Ishikawa (cell line): Measurements from ENCODE around the gene FCN3.

Experiments used
- CEBPB ChIP-seq: IDR thresholded peaks from 2 replicates; pipeline ENCODE4 v1.6.1; 2012
- CREB1 ChIP-seq: IDR thresholded peaks from 2 replicates; pipeline ENCODE4 v1.6.1; 2012; ENCODE audit warnings: low read depth
- EGR1 ChIP-seq: IDR thresholded peaks from 2 replicates; pipeline ENCODE4 v1.6.1; 2012
- EP300 ChIP-seq: IDR thresholded peaks from 2 replicates; pipeline ENCODE4 v1.6.1; 2012; ENCODE audit warnings: borderline replicate concordance
- FOXM1 ChIP-seq: IDR thresholded peaks from 2 replicates; pipeline ENCODE4 v1.6.1; 2012; ENCODE audit warnings: low read depth, borderline replicate concordance
- NFIC ChIP-seq: IDR thresholded peaks from 2 replicates; pipeline ENCODE4 v1.6.1; 2012
- RAD21 ChIP-seq: IDR thresholded peaks from 2 replicates; pipeline ENCODE4 v1.6.1; 2012; ENCODE audit warnings: low read depth
- TAF1 ChIP-seq: IDR thresholded peaks from 2 replicates; pipeline ENCODE4 v1.6.1; 2012; ENCODE audit warnings: low read depth, mild to moderate bottlenecking
- TCF12 ChIP-seq: IDR thresholded peaks from 2 replicates; pipeline ENCODE4 v1.6.1; 2012; ENCODE audit warnings: low read depth
- TEAD4 ChIP-seq: IDR thresholded peaks from 2 replicates; pipeline ENCODE4 v1.6.1; 2012
- YY1 ChIP-seq: IDR thresholded peaks from 2 replicates; pipeline ENCODE4 v1.6.1; 2012; ENCODE audit warnings: low read depth
- ZBTB7A ChIP-seq: IDR thresholded peaks from 2 replicates; pipeline ENCODE4 v1.6.1; 2012; ENCODE audit warnings: low read depth
- TF ChIP-seq, protein P1 (sequence below): IDR thresholded peaks from 2 replicates; pipeline ENCODE4 v1.6.1; 2012; ENCODE audit warnings: low read depth, mild to moderate bottlenecking
- TF ChIP-seq, protein P2 (sequence below): IDR thresholded peaks from 2 replicates; pipeline ENCODE4 v1.6.1; 2012
- TF ChIP-seq, protein P3 (sequence below): IDR thresholded peaks from 2 replicates; pipeline ENCODE4 v1.6.1; 2012

Gene FCN3

DNA sequence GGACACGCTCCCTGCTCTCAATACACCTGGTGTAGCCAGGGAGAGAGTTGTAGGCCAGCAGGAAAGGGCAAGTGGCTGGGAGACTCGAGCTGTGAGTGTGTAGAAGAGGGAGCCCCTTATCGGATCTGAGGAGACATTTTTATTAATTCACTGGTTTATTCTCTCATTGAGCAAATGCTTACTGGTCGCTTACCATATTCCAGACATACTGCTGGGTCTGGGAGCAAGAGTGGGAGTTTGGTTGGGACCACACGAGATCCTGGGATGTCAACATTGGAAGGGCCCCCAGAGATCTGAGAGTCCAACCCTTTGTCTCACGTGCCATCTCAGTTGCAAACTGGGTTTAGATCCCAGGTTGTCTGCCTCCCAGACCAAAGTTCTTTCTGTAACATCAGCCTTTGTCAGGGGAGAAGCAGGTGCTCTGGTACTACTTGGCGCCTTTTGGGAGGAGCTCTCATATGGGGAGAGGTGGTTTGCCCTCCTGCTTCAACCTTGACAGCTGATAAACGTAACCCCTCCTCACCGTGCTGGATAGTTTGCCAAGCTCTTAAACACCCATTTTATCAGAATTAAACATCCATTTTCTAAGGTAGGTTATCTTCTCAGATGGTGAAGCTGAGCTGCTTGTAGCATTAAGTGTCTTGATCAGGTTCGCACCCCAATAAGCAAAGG, 51.9 kb downstream of the FCN3 start:
- TF ChIP-seq, protein P1, sequence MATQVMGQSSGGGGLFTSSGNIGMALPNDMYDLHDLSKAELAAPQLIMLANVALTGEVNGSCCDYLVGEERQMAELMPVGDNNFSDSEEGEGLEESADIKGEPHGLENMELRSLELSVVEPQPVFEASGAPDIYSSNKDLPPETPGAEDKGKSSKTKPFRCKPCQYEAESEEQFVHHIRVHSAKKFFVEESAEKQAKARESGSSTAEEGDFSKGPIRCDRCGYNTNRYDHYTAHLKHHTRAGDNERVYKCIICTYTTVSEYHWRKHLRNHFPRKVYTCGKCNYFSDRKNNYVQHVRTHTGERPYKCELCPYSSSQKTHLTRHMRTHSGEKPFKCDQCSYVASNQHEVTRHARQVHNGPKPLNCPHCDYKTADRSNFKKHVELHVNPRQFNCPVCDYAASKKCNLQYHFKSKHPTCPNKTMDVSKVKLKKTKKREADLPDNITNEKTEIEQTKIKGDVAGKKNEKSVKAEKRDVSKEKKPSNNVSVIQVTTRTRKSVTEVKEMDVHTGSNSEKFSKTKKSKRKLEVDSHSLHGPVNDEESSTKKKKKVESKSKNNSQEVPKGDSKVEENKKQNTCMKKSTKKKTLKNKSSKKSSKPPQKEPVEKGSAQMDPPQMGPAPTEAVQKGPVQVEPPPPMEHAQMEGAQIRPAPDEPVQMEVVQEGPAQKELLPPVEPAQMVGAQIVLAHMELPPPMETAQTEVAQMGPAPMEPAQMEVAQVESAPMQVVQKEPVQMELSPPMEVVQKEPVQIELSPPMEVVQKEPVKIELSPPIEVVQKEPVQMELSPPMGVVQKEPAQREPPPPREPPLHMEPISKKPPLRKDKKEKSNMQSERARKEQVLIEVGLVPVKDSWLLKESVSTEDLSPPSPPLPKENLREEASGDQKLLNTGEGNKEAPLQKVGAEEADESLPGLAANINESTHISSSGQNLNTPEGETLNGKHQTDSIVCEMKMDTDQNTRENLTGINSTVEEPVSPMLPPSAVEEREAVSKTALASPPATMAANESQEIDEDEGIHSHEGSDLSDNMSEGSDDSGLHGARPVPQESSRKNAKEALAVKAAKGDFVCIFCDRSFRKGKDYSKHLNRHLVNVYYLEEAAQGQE, result no peak
- TF ChIP-seq TCF12, result no peak
- TF ChIP-seq FOXM1, result no peak
- no peak for TF ChIP-seq CEBPB
- no peak for TF ChIP-seq NFIC
- TF ChIP-seq EGR1, result no peak
- no peak for TF ChIP-seq YY1
- TF ChIP-seq, protein P2, sequence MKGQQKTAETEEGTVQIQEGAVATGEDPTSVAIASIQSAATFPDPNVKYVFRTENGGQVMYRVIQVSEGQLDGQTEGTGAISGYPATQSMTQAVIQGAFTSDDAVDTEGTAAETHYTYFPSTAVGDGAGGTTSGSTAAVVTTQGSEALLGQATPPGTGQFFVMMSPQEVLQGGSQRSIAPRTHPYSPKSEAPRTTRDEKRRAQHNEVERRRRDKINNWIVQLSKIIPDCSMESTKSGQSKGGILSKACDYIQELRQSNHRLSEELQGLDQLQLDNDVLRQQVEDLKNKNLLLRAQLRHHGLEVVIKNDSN, result no peak
- no peak for TF ChIP-seq ZBTB7A
- no peak for TF ChIP-seq TEAD4
- TF ChIP-seq, protein P3, sequence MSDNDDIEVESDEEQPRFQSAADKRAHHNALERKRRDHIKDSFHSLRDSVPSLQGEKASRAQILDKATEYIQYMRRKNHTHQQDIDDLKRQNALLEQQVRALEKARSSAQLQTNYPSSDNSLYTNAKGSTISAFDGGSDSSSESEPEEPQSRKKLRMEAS, result no peak
- no peak for TF ChIP-seq RAD21
- no peak for TF ChIP-seq TAF1
- TF ChIP-seq EP300, result no peak
- no peak for TF ChIP-seq CREB1

DNA sequence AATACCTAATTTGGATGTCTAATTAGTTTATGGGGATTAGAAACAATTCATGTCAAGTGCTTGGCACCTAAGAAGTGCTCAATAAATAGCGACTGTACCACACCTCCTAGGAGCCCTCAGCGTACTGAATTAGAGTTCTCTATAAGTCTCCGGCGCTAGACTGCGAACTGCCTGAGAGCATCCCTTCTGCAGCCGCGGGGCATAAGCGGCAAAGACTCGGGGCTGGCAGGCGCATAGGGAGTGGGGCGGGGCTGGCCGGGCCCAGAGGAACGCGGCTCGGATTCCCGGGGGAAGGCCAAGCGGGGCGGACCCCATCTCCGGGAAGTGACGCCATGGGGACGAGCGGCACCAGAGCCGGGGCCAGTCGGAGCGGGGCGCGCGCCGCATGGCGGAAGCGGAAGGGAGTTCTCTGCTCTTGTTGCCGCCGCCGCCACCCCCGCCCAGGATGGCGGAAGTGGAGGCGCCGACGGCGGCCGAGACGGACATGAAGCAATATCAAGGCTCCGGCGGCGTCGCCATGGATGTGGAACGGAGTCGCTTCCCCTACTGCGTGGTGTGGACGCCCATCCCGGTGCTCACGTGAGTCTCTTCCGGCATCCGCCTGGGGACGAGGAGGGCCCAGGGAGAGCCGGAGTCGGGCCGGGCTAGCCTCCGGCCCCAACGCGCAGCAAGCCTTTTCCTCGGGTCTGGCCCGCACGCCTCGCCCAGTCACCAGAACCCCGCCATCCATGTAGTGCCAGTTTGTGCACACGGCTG, 52.6 kb downstream of the FCN3 start, which contains the start of gene TMEM222:
TMEM222 (plus strand) TSS at position 351 of the 756 bp plus-strand sequence; CDS start at position 386, 35 bp downstream.
- no peak; the same call in 1 of the 2 replicates for TF ChIP-seq EP300
- TF ChIP-seq TCF12, result peak; percentile 89
- TF ChIP-seq, protein P1, result no peak
- TF ChIP-seq, protein P2, result peak; percentile 63
- peak; percentile 68; the same call in 1 of the 2 replicates for TF ChIP-seq CEBPB
- TF ChIP-seq, protein P3, result peak; percentile 92
- 0 out of 2 replicates have a peak, but pooled peaks have one; percentile 9 for TF ChIP-seq RAD21
- TF ChIP-seq CREB1, result peak; percentile 95
- peak; percentile 60 for TF ChIP-seq TEAD4
- 0 out of 2 replicates have a peak, but pooled peaks have one; percentile 38 for TF ChIP-seq ZBTB7A
- peak; percentile 85 for TF ChIP-seq YY1
- peak; percentile 57 for TF ChIP-seq NFIC
- TF ChIP-seq FOXM1, result peak; percentile 52; the same call in 1 of the 2 replicates
- peak; percentile 84 for TF ChIP-seq EGR1
- peak; percentile 90 for TF ChIP-seq TAF1
